ENCODE measurements around the gene PXT1. TPM values are rescaled to one million over a fixed set of nuclear protein-coding genes. Genes with fewer than 3 reads are reported as not detected.
A peak's percentile ranks its signal among the peaks of the same experiment; 100 is the strongest.

Gene PXT1
- total RNA-seq, 1 donor from 2014 or later, result not detected

DNA sequence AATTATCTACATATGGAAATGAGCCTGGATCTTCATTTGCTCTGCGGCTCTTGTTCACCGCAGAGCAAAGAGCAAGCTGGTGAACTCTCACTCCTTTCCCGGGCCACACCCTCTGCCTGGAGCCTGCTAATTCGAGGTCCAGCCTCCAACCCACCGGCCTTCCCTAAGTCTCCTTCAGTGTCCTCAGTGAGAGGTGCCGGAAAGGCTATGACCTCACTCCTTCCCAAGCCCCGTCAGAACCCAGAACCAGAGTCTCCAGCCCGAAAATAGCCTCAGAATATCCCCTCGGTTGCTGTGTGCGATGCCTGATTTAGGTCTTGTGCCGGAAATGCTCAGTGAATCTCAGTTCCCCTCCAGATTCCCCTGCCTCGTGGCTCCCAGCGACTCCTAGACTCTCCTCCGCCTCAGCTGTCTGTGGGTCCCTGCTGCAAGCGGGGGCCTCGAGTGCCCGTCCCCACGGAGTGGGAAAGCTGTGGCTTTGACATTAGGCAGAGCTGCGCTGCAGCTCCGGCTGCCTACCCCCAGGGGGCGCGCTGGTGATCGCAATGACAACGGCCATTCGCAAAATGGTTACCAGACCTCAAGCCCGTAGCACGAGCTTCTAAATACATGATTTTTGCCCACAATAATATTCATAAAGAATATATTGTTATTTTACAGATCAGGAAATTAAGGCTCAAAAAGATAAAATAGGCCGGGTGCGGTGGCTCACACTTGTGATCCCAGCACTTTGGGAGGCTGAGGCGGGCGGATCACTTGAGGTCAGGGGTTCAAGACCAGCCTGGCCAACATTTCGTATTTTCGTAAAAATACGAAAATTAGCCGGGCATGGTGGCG lies 101.8 kb downstream of the PXT1 start:
- ATAC-seq (peak; percentile 92), DNase-seq (peak; percentile 86)
- peaks cover 3% of the 10 kb centered on the region for H3K27me3 ChIP-seq (ENCODE audit: low read depth)
- no peak overlapping the region for H3K27ac ChIP-seq
- no peaks in the 10 kb centered on the region for H3K36me3 ChIP-seq
- peak overlapping the region; percentile 39 for H3K4me3 ChIP-seq
- H3K4me1 ChIP-seq, result peaks cover 16% of the 10 kb centered on the region
- intact Hi-C loops (cut with DNase I), result no loop called here
- H3K9me3 ChIP-seq, result no peaks in the 10 kb centered on the region
- TF ChIP-seq, protein P1, sequence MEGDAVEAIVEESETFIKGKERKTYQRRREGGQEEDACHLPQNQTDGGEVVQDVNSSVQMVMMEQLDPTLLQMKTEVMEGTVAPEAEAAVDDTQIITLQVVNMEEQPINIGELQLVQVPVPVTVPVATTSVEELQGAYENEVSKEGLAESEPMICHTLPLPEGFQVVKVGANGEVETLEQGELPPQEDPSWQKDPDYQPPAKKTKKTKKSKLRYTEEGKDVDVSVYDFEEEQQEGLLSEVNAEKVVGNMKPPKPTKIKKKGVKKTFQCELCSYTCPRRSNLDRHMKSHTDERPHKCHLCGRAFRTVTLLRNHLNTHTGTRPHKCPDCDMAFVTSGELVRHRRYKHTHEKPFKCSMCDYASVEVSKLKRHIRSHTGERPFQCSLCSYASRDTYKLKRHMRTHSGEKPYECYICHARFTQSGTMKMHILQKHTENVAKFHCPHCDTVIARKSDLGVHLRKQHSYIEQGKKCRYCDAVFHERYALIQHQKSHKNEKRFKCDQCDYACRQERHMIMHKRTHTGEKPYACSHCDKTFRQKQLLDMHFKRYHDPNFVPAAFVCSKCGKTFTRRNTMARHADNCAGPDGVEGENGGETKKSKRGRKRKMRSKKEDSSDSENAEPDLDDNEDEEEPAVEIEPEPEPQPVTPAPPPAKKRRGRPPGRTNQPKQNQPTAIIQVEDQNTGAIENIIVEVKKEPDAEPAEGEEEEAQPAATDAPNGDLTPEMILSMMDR (IDR thresholded peaks at IDR 0.05), result peak; percentile 98

Other genes starting within 250 kb of the PXT1 start
- gene BRPF3, start 246.1 kb downstream of the PXT1 start, total RNA-seq, result 32.0 TPM
- 0.27 TPM for gene PNPLA1, start 172.8 kb downstream of the PXT1 start, total RNA-seq
- gene BNIP5, start 106.0 kb downstream of the PXT1 start, total RNA-seq, result not detected
- 5.2 TPM for gene ETV7, start 55.2 kb downstream of the PXT1 start, total RNA-seq
- 37.2 TPM for gene KCTD20, start 146 bp upstream of the PXT1 start, total RNA-seq
- 35.0 TPM for gene STK38, start 104.6 kb upstream of the PXT1 start, total RNA-seq
- 180 TPM for gene SRSF3, start 151.5 kb upstream of the PXT1 start, total RNA-seq
- gene CDKN1A, start 235.9 kb upstream of the PXT1 start, total RNA-seq, result 71.0 TPM

All from lower lobe of right lung (tissue), 2 donors.